GM19438 (cell line): ENCODE data around the gene SLC24A3.

ENCODE experiments used
- ATAC-seq: cut with Tn5 transposase; IDR thresholded peaks from one replicate; pipeline ENCODE4 v1.9.1; 2021; ENCODE audit warnings: low read depth; ENCODE audit not compliant: unreplicated experiment

Gene SLC24A3

DNA sequence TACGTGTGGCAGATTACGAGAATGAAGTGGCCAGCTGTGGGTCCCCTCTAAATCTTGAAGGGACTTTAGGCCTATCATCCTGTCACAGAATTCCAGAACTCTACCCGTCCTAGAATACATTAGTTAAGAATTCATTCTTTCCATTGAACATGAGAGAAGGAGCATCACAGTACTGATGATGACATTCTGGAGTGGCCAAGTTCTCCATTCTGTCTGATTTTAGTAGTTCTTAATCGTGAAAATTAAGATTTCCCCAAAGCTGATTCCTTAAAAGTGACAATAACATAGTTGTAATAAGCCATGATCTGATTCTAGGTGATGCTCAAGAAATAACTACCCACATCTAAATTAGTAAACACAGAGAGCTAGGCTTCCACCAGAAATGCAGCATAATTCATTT, 510.6 kb downstream of the SLC24A3 start:
- ATAC-seq = no peak

GRCh38 chr20:19723813-19724430, 511.5 kb downstream of the SLC24A3 start:
- ATAC-seq = no peak

- ATAC-seq = no peak
Observed at GRCh38 chr20:19725373-19725772, 512.9 kb downstream of the SLC24A3 start.

DNA sequence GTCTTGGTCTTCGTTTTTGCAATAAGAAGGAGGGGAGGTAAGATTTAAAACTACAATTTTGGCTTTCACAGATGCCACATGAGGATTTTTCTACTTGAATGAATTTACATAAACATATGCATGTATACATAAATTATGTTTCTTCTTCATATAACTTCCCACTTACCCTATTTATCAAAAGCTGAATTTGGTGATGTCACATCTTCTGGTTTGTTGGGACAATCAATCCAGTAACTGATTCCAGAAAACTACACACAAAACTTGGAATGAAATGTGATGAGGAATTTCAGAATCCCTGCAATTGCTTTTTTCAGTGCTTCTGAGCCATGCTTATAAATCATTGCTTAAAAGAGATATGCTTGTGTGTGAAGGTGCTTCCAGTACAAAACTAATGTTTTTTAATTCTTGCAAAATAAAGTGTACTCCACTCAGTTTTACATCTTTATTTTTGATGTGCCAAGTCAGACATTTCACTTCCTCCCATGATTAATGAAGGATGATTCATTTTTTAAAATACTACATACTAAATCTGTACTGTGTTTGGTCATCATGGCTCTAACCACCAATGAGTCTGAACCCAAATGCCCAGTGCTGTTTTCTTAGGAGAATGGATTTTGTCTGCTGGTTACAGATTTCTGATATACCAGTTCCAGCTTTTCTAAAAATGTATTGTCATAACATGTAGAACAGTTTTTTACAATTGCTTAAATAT, 513.5 kb downstream of the SLC24A3 start:
- no peak for ATAC-seq

GRCh38 chr20:19727251-19727847, 514.9 kb downstream of the SLC24A3 start:
- ATAC-seq = no peak

DNA sequence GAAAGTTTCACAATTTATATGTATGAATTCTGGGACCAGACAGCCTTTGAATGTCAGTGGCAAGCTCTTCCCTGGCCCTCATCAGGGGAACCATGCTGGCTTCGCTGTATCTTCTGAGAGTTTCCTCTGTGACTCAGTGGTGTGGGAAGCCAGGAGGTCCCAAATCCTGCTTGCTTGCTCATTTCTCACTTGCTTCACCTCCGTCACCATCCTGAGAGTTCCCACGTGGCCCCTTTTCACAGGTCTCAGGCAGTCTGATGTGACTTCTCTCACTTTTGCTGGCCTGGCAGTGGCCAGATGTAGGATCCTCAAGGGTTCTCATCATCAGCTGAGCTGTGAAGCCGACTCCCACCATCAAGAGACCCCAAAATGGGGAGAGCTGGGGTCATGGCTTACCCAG, 517.2 kb downstream of the SLC24A3 start:
- no peak for ATAC-seq

DNA sequence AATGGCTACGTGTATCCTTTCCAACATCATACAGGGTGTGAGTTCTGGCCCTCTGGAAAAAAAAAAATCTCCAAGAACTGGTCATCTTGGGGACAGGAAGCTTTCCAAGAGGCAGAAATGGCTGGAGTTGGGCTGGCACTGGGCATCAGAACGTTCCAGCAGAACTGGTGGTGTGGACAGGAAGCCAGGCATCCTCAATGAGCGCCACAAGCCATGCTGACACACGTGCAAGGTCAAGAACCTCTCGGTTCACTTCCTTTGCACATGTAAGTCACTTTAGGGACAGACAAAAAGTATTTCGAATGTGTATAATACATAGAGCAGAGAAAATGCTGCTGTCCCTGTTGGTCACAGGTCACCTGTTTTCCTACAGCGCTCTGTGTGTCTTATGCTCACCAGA, 518.3 kb downstream of the SLC24A3 start:
- ATAC-seq = no peak

DNA sequence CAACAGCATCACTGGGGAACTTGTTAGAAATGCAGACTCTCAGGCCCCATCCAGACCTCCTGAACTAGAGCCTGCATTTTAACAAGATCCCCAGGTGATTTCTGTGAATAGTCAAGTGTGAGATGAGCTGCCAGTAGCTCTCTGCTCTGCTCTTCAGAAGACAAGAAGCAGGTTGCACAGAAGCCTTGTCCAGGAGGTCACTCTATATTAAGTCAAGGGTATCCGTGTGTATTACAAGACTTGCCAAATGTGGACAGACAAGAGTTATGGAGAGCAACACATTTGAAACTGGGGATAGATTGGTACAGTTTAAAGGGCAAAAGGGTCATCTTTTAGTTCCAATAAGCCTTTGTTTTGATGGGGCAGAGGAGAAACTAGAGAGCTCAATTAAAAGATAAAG, 522.4 kb downstream of the SLC24A3 start:
- ATAC-seq = no peak

- no peak for ATAC-seq
Observed at GRCh38 chr20:19735446-19735845, 523.0 kb downstream of the SLC24A3 start.

GRCh38 chr20:19737025-19737424, 524.6 kb downstream of the SLC24A3 start:
- ATAC-seq = no peak

- ATAC-seq = no peak
Observed at GRCh38 chr20:19738951-19739350, 526.5 kb downstream of the SLC24A3 start.

DNA sequence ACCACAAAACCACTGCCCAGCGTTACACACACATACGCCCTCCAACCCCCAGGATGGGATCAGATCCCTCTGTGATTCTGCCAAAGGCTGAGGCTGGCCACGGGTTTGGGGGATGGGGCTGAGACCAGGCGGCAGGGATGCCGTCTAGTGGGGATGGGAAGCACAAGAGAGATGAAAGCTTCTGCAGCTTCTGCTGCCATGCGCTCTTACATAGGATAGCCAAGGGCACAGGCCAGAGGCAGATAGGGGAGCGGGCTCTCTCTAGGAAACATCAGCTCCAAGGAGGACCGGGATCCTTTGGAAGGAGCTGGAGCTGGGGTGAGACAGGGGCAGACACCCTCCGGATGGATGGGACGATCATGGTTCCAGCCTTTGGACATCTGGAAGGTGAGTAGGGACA, 526.9 kb downstream of the SLC24A3 start:
- ATAC-seq = no peak

DNA sequence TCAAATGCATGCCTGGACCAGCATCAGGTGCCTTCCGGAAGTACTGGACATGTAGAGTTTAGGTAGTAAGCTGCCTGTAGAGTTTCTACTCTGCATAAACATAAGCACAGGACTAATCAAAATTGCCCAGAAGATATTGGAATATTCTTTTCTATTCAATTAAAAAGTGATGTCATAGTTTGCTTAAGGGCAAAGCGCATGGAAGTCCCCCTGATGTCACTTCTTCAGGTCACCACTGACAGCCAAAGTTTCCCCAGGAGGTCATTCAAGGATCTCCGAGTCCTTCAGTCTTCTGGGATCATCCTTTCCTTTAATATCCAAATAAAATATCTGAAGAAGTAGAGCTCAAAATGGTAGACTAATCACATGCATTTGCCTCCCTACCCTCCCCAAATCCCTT, 528.1 kb downstream of the SLC24A3 start:
- no peak for ATAC-seq

DNA sequence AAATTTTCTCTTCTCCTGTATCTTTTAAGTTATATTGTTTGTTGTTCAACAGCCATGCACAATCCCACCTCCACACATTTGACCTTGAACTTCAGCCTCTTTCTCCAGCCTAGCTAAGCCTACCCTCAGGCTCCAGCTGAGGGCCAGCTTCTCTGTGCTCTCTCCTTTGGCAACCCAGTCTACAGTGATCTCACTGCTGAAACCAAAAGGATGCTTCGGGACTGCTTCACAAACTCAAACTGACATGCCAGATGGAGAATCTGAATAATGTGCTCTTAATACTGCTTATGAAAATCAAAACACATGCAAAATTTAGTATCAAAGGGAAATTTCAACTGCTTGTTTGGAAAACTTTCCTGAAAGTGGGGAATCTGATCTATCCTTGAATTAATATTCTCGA, 529.5 kb downstream of the SLC24A3 start:
- ATAC-seq = no peak

DNA sequence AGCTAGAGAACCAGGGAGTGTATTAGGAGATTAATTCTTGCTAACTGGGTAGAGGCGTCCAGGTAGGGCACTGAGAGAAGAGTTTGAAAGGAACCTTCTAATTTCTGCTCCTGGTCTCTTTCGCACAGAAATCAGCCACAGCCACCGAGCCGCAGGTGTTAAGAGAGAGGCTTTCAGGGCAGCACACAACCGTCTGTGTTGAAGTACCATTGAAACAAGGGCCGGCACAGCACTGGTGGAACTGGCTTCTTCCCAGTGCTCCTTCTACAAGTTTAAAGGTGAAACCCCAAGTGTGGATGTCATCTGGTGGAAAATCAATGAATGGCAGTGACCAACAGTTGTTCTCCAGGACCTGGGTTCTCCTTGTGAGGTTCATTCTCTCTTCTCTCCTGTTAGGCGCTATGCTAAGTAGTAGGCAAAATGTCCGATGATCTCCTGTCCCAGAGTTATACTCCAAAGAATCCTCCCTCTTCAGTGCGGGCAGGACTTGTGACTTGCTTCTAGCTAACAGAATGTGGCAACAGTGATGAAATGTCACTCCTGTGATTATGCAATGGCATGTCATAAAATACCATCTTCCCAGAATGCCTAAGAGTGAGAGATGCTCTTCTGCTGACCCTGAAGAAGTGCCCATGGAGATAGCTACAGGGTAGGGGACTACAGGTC, 530.7 kb downstream of the SLC24A3 start:
- ATAC-seq = no peak

- ATAC-seq = no peak
Observed at GRCh38 chr20:19743640-19743995, 531.2 kb downstream of the SLC24A3 start.

DNA sequence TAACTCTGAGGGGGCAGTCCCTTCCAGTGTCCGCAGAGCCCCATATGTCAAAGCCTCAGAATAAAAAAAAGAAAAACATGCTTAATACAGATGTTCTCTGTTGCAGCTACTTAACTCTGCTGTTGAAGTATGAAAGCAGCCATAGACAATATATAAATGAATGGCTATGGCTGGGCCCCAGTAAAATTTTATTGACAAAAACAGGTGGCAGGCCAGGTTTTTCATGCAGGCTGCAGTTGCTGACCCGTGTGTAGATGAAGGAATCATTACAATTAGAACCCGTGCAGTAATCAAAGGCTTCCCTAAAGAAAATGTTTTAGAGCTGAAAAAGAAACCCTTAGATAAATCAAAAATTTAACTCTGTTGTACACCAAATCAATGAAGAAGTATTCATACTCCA, 532.7 kb downstream of the SLC24A3 start:
- no peak for ATAC-seq

DNA sequence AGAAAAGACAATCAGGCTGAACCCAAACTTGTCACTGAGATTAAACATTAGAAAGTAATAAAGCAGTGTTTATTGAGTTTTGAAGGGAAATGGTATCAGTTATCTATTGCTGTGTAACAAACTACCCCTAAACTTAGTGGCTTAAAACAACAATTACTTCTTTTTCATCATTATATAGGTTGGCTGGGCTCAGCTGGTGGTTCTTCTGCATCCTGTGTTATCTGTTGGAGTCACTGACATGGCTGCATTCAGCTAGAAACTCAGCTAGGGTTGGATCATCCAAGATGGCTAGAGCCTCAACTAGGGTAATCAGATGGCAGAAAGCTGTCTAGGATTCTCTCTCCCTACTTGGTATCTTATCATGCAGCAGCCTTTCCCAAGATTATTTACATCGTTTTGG, 533.1 kb downstream of the SLC24A3 start:
- no peak for ATAC-seq

- no peak for ATAC-seq
Observed at GRCh38 chr20:19746396-19746795, 534.0 kb downstream of the SLC24A3 start.

DNA sequence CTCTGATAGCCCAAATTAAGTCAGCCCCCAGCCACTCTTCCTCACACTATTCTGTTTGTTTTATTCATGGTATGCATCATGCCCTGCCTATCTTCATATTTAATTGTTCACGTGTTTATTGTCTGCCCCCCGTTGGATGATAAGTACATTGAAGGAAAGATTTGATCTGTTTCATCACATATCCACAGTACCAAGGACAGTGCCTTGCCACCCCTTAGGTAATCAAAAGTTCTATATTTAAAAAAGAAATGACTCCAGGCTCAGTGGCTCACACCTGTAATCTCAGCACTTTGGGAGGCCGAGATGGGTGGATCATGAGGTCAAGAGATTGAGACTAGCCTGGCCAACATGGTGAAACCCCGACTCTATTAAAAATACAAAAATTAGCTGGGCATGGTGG, 535.5 kb downstream of the SLC24A3 start:
- ATAC-seq = no peak

GRCh38 chr20:19748681-19749080, 536.2 kb downstream of the SLC24A3 start:
- no peak for ATAC-seq

DNA sequence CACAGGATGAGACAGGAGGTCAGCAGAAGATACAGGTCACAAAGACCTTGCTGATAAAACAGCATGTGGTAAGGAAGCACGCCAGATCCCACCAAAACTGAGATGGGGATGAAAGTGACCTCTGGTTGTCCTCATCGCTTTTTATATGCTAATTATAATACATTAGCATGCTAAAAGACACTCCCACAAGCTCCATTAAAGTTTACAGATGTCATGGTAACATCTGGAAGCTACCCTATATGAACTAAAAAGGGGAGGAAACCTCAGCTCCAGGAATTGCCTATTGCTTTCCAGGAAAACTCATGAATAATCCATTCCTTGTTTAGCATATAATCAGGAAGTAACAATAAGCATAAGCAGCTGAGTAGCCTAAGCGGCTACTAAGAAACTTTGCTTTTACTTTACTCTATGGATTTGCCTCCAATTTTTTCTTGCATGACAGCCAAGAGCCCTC, 537.2 kb downstream of the SLC24A3 start:
- ATAC-seq = no peak
